ENCODE data around the gene LRRN3.

LRRN3 gene

GRCh38 chr7:111080495-111081105 is 10.3 kb upstream of the LRRN3 start:
- H2BK15ac ChIP-seq (ENCODE audit: low read length), result no peak overlapping the region
- H3K9ac ChIP-seq (ENCODE audit: low read depth, low read length, poor library complexity), result no peak overlapping the region
- no peak overlapping the region for H3K27ac ChIP-seq (replicated peaks; ENCODE audit: low read length)
- no peak overlapping the region for H3K4me2 ChIP-seq (ENCODE audit: insufficient read depth, low read length, poor library complexity, severe bottlenecking)
- no peaks in the 10 kb centered on the region for H3K27me3 ChIP-seq (ENCODE audit: control insufficient read depth in 3 of 3, insufficient read depth in 3 of 3, low read depth in 1 of 3, low read length in 3 of 3)
- H2AK5ac ChIP-seq (ENCODE audit: low read depth, low read length), result no peak overlapping the region
- peaks cover 4 to 20% of the 10 kb centered on the region in 2 donors for H3K4me1 ChIP-seq (ENCODE audit: control insufficient read depth in 2 of 2, insufficient read depth in 1 of 2, low read depth in 1 of 2, low read length in 2 of 2)
- no peak overlapping the region for H4K8ac ChIP-seq (ENCODE audit: low read depth, low read length)
- H3K14ac ChIP-seq (ENCODE audit: low read length), result no peak overlapping the region
- no peak overlapping the region for H3K23ac ChIP-seq (ENCODE audit: low read depth, low read length, poor library complexity)
- H4K91ac ChIP-seq (ENCODE audit: low read depth, low read length, poor library complexity), result no peak overlapping the region
- H3K4me3 ChIP-seq (ENCODE audit: low read length in 2 of 2), result no peak overlapping the region
- H2BK12ac ChIP-seq (ENCODE audit: low read length), result no peak overlapping the region
- H3K4ac ChIP-seq (ENCODE audit: low read length), result no peak overlapping the region
- no peak overlapping the region for H2BK5ac ChIP-seq (ENCODE audit: low read length)
- DNase-seq (ENCODE audit: low spot score), result no peak
- no peaks in the 10 kb centered on the region for H3K79me1 ChIP-seq (ENCODE audit: low read depth, low read length)
- no peak overlapping the region for H2BK120ac ChIP-seq (ENCODE audit: low read depth, low read length)
- H3K18ac ChIP-seq (ENCODE audit: low read length), result no peak overlapping the region
- no peaks in the 10 kb centered on the region for H3K9me3 ChIP-seq (replicated peaks in 1 of 2; ENCODE audit: control insufficient read depth in 2 of 2, insufficient read depth in 1 of 2, low read depth in 1 of 2, low read length in 2 of 2)
- no CpG with 5 or more reads among the region's 1 CpG for WGBS, 2 donors (ENCODE audit: extremely low coverage in 2 of 2, insufficient read length in 2 of 2, insufficient replicate concordance in 1 of 2)
- no peaks in the 10 kb centered on the region for H3K36me3 ChIP-seq (replicated peaks in 1 of 2; ENCODE audit: control insufficient read depth in 2 of 2, insufficient read depth in 2 of 2, low read length in 2 of 2)
- H2AFZ ChIP-seq (ENCODE audit: low read length), result no peak overlapping the region

- H2BK120ac ChIP-seq (ENCODE audit: low read depth, low read length), result no peak overlapping the region
- H3K4me3 ChIP-seq (ENCODE audit: low read length in 2 of 2), result no peak overlapping the region
- H4K8ac ChIP-seq (ENCODE audit: low read depth, low read length), result no peak overlapping the region
- WGBS, 2 donors (ENCODE audit: extremely low coverage in 2 of 2, insufficient read length in 2 of 2, insufficient replicate concordance in 1 of 2), result no CpG with 5 or more reads among the region's 4 CpGs
- DNase-seq (ENCODE audit: low spot score), result no peak
- no peak overlapping the region for H2BK5ac ChIP-seq (ENCODE audit: low read length)
- H3K27me3 ChIP-seq (ENCODE audit: control insufficient read depth in 3 of 3, insufficient read depth in 3 of 3, low read depth in 1 of 3, low read length in 3 of 3), result no peaks in the 10 kb centered on the region
- no peak overlapping the region for H3K9ac ChIP-seq (ENCODE audit: low read depth, low read length, poor library complexity)
- no peak overlapping the region for H3K27ac ChIP-seq (replicated peaks; ENCODE audit: low read length)
- H3K23ac ChIP-seq (ENCODE audit: low read depth, low read length, poor library complexity), result no peak overlapping the region
- H4K91ac ChIP-seq (ENCODE audit: low read depth, low read length, poor library complexity), result no peak overlapping the region
- no peak overlapping the region for H2AK5ac ChIP-seq (ENCODE audit: low read depth, low read length)
- H2BK15ac ChIP-seq (ENCODE audit: low read length), result no peak overlapping the region
- H3K18ac ChIP-seq (ENCODE audit: low read length), result no peak overlapping the region
- no peak overlapping the region for H3K4ac ChIP-seq (ENCODE audit: low read length)
- H3K36me3 ChIP-seq (replicated peaks in 1 of 2; ENCODE audit: control insufficient read depth in 2 of 2, insufficient read depth in 2 of 2, low read length in 2 of 2), result no peaks in the 10 kb centered on the region
- no peaks in the 10 kb centered on the region for H3K79me1 ChIP-seq (ENCODE audit: low read depth, low read length)
- H3K4me2 ChIP-seq (ENCODE audit: insufficient read depth, low read length, poor library complexity, severe bottlenecking), result no peak overlapping the region
- H3K14ac ChIP-seq (ENCODE audit: low read length), result no peak overlapping the region
- no peaks in the 10 kb centered on the region for H3K9me3 ChIP-seq (replicated peaks in 1 of 2; ENCODE audit: control insufficient read depth in 2 of 2, insufficient read depth in 1 of 2, low read depth in 1 of 2, low read length in 2 of 2)
- H3K4me1 ChIP-seq (ENCODE audit: control insufficient read depth in 2 of 2, insufficient read depth in 1 of 2, low read depth in 1 of 2, low read length in 2 of 2), result peaks cover 4 to 20% of the 10 kb centered on the region in 2 donors
- peak overlapping the region; percentile 69 for H2AFZ ChIP-seq (ENCODE audit: low read length)
- H2BK12ac ChIP-seq (ENCODE audit: low read length), result no peak overlapping the region
These were observed 9.2 kb upstream of the LRRN3 start for GRCh38 chr7:111081546-111082267.

GRCh38 chr7:111082351-111082750 is 8.6 kb upstream of the LRRN3 start:
- Histone ChIP-seq H3K4me1 (ENCODE audit: control insufficient read depth in 2 of 2, insufficient read depth in 1 of 2, low read depth in 1 of 2, low read length in 2 of 2) (peaks cover 4 to 20% of the 10 kb centered on the region in 2 donors), H3K14ac (ENCODE audit: low read length) (no peak overlapping the region), H3K18ac (ENCODE audit: low read length) (no peak overlapping the region), H3K36me3 (replicated peaks in 1 of 2; ENCODE audit: control insufficient read depth in 2 of 2, insufficient read depth in 2 of 2, low read length in 2 of 2) (no peaks in the 10 kb centered on the region), H2BK12ac (ENCODE audit: low read length) (no peak overlapping the region), H3K4me3 (ENCODE audit: low read length in 2 of 2) (no peak overlapping the region), H3K27me3 (ENCODE audit: control insufficient read depth in 3 of 3, insufficient read depth in 3 of 3, low read depth in 1 of 3, low read length in 3 of 3) (no peaks in the 10 kb centered on the region), H2BK120ac (ENCODE audit: low read depth, low read length) (no peak overlapping the region), H3K4ac (ENCODE audit: low read length) (no peak overlapping the region), H2AFZ (ENCODE audit: low read length) (peak overlapping the region; percentile 69), H3K9ac (ENCODE audit: low read depth, low read length, poor library complexity) (no peak overlapping the region), H3K23ac (ENCODE audit: low read depth, low read length, poor library complexity) (no peak overlapping the region), H2AK5ac (ENCODE audit: low read depth, low read length) (no peak overlapping the region), H4K8ac (ENCODE audit: low read depth, low read length) (no peak overlapping the region), H3K4me2 (ENCODE audit: insufficient read depth, low read length, poor library complexity, severe bottlenecking) (no peak overlapping the region), H2BK5ac (ENCODE audit: low read length) (no peak overlapping the region), H3K79me1 (ENCODE audit: low read depth, low read length) (no peaks in the 10 kb centered on the region), H2BK15ac (ENCODE audit: low read length) (no peak overlapping the region), H3K27ac (replicated peaks; ENCODE audit: low read length) (no peak overlapping the region), H3K9me3 (replicated peaks in 1 of 2; ENCODE audit: control insufficient read depth in 2 of 2, insufficient read depth in 1 of 2, low read depth in 1 of 2, low read length in 2 of 2) (no peaks in the 10 kb centered on the region), H4K91ac (ENCODE audit: low read depth, low read length, poor library complexity) (no peak overlapping the region)
- no peak for DNase-seq (ENCODE audit: low spot score)
- WGBS, 2 donors (ENCODE audit: extremely low coverage in 2 of 2, insufficient read length in 2 of 2, insufficient replicate concordance in 1 of 2), result no CpG with 5 or more reads among the region's 4 CpGs

GRCh38 chr7:111083413-111083812 is 7.5 kb upstream of the LRRN3 start:
- Histone ChIP-seq H3K18ac (ENCODE audit: low read length) (no peak overlapping the region), H3K9ac (ENCODE audit: low read depth, low read length, poor library complexity) (no peak overlapping the region), H3K23ac (ENCODE audit: low read depth, low read length, poor library complexity) (no peak overlapping the region), H2AK5ac (ENCODE audit: low read depth, low read length) (no peak overlapping the region), H4K8ac (ENCODE audit: low read depth, low read length) (no peak overlapping the region), H3K4ac (ENCODE audit: low read length) (no peak overlapping the region), H4K91ac (ENCODE audit: low read depth, low read length, poor library complexity) (no peak overlapping the region), H3K4me1 (ENCODE audit: control insufficient read depth in 2 of 2, insufficient read depth in 1 of 2, low read depth in 1 of 2, low read length in 2 of 2) (peaks cover 4 to 20% of the 10 kb centered on the region in 2 donors), H3K4me3 (ENCODE audit: low read length in 2 of 2) (no peak overlapping the region), H3K27ac (replicated peaks; ENCODE audit: low read length) (no peak overlapping the region), H3K27me3 (ENCODE audit: control insufficient read depth in 3 of 3, insufficient read depth in 3 of 3, low read depth in 1 of 3, low read length in 3 of 3) (no peaks in the 10 kb centered on the region), H3K36me3 (replicated peaks in 1 of 2; ENCODE audit: control insufficient read depth in 2 of 2, insufficient read depth in 2 of 2, low read length in 2 of 2) (no peaks in the 10 kb centered on the region), H3K4me2 (ENCODE audit: insufficient read depth, low read length, poor library complexity, severe bottlenecking) (no peak overlapping the region), H2BK120ac (ENCODE audit: low read depth, low read length) (no peak overlapping the region), H3K9me3 (replicated peaks in 1 of 2; ENCODE audit: control insufficient read depth in 2 of 2, insufficient read depth in 1 of 2, low read depth in 1 of 2, low read length in 2 of 2) (no peaks in the 10 kb centered on the region), H3K79me1 (ENCODE audit: low read depth, low read length) (no peaks in the 10 kb centered on the region), H3K14ac (ENCODE audit: low read length) (no peak overlapping the region), H2BK12ac (ENCODE audit: low read length) (no peak overlapping the region), H2BK5ac (ENCODE audit: low read length) (no peak overlapping the region), H2AFZ (ENCODE audit: low read length) (peak overlapping the region; percentile 60), H2BK15ac (ENCODE audit: low read length) (no peak overlapping the region)
- WGBS, 2 donors (ENCODE audit: extremely low coverage in 2 of 2, insufficient read length in 2 of 2, insufficient replicate concordance in 1 of 2), result no CpG with 5 or more reads among the region's 5 CpGs
- no peak for DNase-seq (ENCODE audit: low spot score)
